ENCODE data around the gene GRM8. TPM values are rescaled to one million over a fixed set of nuclear protein-coding genes. Genes with fewer than 3 reads are reported as not detected.

GRM8 gene
- total and polyA plus RNA-seq, 10 of the 15 experiments (the other 5 are each of a cell fraction or from before 2014, with no cell fraction given) = 0.33 to 7.1 (median 0.45) TPM; not detected in 2

- FAIRE-seq (no peak), ATAC-seq (no peak), DNase-seq (ENCODE audit: low read depth, low spot score) (no peak)
- ChIA-PET CTCF (no interaction called here), POLR2A (no interaction called here), SMC1A (ENCODE audit: uncharacterized antibody, unreplicated experiment) (interaction anchor here (2.8 to 7.1 kb wide), 2 partner anchors 9 to 23 kb away, joined by 9 to 46 read pairs; no protein-coding TSS in a partner anchor), RAD21 (ENCODE audit: unreplicated experiment) (no interaction called here)
- H3K4me2 ChIP-seq (ENCODE audit: control insufficient read depth, insufficient read depth) = no peak overlapping the region
- H2AFZ ChIP-seq (ENCODE audit: control insufficient read depth, low read depth, low read length) = no peak overlapping the region
- H3K9ac ChIP-seq (ENCODE audit: control insufficient read depth, insufficient read depth, low read length) = no peak overlapping the region
- intact Hi-C loops (cut with micrococcal nuclease; ENCODE audit: unreplicated experiment) (no loop called here), in situ Hi-C loops (cut with MboI) (no loop called here)
- H3K27ac ChIP-seq (ENCODE audit: control insufficient read depth, insufficient read depth) = no peak overlapping the region
- no peaks in the 10 kb centered on the region for H4K20me1 ChIP-seq (ENCODE audit: control insufficient read depth, insufficient read depth)
- H3K4me3 ChIP-seq = no peak overlapping the region
- TF ChIP-seq NFYB (IDR thresholded peaks at IDR 0.05; ENCODE audit: insufficient read depth, low read depth, low read length) (no peak), MTA2 (IDR thresholded peaks at IDR 0.05; ENCODE audit: low read depth) (no peak), PAX5 (IDR thresholded peaks at IDR 0.05; ENCODE audit: borderline replicate concordance, low read depth, low read length) (no peak), MEF2A (IDR thresholded peaks at IDR 0.05; ENCODE audit: insufficient read depth, low read depth, low read length) (no peak), SIN3A (IDR thresholded peaks at IDR 0.05; ENCODE audit: low read depth, low read length) (no peak), SMAD5 (IDR thresholded peaks at IDR 0.05; ENCODE audit: low read depth) (no peak), POLR2A (IDR thresholded peaks at IDR 0.05; ENCODE audit: low read depth, low read length) (no peak), IRF5 (IDR thresholded peaks at IDR 0.05; ENCODE audit: borderline replicate concordance) (no peak), YBX1 (IDR thresholded peaks at IDR 0.05) (no peak), FOXM1 (IDR thresholded peaks at IDR 0.05; ENCODE audit: low read depth, low read length) (no peak)
- peaks cover 17% of the 10 kb centered on the region for H3K9me3 ChIP-seq (replicated peaks; ENCODE audit: control insufficient read depth, insufficient read depth, low read length)
- WGBS (ENCODE audit: insufficient coverage, insufficient replicate concordance, low lambda C conversion rate, missing lambda C conversion rate) = 91% methylated on average over 10 of the region's 10 CpGs
- H3K4me1 ChIP-seq (ENCODE audit: control insufficient read depth, insufficient read depth, low read length) = no peaks in the 10 kb centered on the region
- H3K27me3 ChIP-seq (replicated peaks in 1 of 2; ENCODE audit: control insufficient read depth in 2 of 2, insufficient read depth in 2 of 2, low read length in 1 of 2) = no peaks in the 10 kb centered on the region
- no TSS peak for BruUV-seq (replicated peaks)
- no peaks in the 10 kb centered on the region; a peak in 2 of 4 replicates for H3K36me3 ChIP-seq (ENCODE audit: control insufficient read depth in 2 of 2, insufficient read depth in 2 of 2, low read length in 1 of 2)
- no peaks in the 10 kb centered on the region for H3K79me2 ChIP-seq (ENCODE audit: control insufficient read depth, insufficient read depth, low read length)
These were observed 567.1 kb downstream of the GRM8 start for GRCh38 chr7:126685596-126685995.

Measured in GM12878 (cell line).